Measurements from ENCODE around the gene IQCK.

DNA sequence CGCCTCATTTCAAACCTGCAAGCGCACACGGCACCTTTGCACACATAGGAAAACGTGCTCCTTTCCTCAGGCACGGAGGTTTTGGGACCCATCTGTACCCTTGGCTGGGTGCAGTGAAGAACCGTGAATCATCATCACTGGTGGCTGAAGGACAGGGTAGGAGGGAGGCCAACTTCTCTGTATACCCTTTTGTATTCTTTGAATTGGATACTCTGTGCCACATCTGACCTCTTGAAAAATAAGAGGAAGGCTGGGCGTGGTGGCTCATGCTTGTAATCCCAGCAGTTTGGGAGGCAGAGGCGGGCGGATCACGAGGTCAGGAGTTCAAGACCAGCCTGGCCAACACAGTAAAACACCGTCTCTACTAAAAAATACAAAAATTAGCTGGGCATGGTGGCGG, 154.9 kb downstream of the IQCK start:
- TF ChIP-seq, protein P1, sequence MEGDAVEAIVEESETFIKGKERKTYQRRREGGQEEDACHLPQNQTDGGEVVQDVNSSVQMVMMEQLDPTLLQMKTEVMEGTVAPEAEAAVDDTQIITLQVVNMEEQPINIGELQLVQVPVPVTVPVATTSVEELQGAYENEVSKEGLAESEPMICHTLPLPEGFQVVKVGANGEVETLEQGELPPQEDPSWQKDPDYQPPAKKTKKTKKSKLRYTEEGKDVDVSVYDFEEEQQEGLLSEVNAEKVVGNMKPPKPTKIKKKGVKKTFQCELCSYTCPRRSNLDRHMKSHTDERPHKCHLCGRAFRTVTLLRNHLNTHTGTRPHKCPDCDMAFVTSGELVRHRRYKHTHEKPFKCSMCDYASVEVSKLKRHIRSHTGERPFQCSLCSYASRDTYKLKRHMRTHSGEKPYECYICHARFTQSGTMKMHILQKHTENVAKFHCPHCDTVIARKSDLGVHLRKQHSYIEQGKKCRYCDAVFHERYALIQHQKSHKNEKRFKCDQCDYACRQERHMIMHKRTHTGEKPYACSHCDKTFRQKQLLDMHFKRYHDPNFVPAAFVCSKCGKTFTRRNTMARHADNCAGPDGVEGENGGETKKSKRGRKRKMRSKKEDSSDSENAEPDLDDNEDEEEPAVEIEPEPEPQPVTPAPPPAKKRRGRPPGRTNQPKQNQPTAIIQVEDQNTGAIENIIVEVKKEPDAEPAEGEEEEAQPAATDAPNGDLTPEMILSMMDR (IDR thresholded peaks at IDR 0.05): no peak
- TF ChIP-seq EP300 (IDR thresholded peaks at IDR 0.05): no peak
